Measurements from ENCODE around the gene ZNF215. TPM values are rescaled to one million over a fixed set of nuclear protein-coding genes. Genes with fewer than 3 reads are reported as not detected.

Gene ZNF215
- total RNA-seq, 1 experiment from 2014 or later = 15.8 TPM

GRCh38 chr11:6919698-6920097, 6.5 kb upstream of the ZNF215 start:
- Mint-ChIP-seq H3K4me1 (no peaks in the 10 kb centered on the region), H3K27ac (no peak overlapping the region), H3K9me3 (peaks cover 8% of the 10 kb centered on the region), H3K36me3 (no peaks in the 10 kb centered on the region), H3K4me3 (no peak overlapping the region), H3K27me3 (ENCODE audit: low read depth) (no peaks in the 10 kb centered on the region; the same call in 1 of the 2 replicates)
- DNase-seq (ENCODE audit: low spot score) (no peak), ATAC-seq (no peak)
- ChIA-PET CTCF (no interaction called here), POLR2A (no interaction called here)
- TF ChIP-seq CREM (CRISPR knock-in tag; IDR thresholded peaks at IDR 0.05) (no peak), JAZF1 (CRISPR knock-in tag; IDR thresholded peaks at IDR 0.05) (no peak), GTF2I (CRISPR knock-in tag; conservative IDR thresholded peaks at IDR 0.05) (0 out of 2 replicates have a peak, but pooled peaks have one; percentile 28), FOXK1 (CRISPR knock-in tag; IDR thresholded peaks at IDR 0.05) (no peak)
- TF ChIP-seq, protein P1, sequence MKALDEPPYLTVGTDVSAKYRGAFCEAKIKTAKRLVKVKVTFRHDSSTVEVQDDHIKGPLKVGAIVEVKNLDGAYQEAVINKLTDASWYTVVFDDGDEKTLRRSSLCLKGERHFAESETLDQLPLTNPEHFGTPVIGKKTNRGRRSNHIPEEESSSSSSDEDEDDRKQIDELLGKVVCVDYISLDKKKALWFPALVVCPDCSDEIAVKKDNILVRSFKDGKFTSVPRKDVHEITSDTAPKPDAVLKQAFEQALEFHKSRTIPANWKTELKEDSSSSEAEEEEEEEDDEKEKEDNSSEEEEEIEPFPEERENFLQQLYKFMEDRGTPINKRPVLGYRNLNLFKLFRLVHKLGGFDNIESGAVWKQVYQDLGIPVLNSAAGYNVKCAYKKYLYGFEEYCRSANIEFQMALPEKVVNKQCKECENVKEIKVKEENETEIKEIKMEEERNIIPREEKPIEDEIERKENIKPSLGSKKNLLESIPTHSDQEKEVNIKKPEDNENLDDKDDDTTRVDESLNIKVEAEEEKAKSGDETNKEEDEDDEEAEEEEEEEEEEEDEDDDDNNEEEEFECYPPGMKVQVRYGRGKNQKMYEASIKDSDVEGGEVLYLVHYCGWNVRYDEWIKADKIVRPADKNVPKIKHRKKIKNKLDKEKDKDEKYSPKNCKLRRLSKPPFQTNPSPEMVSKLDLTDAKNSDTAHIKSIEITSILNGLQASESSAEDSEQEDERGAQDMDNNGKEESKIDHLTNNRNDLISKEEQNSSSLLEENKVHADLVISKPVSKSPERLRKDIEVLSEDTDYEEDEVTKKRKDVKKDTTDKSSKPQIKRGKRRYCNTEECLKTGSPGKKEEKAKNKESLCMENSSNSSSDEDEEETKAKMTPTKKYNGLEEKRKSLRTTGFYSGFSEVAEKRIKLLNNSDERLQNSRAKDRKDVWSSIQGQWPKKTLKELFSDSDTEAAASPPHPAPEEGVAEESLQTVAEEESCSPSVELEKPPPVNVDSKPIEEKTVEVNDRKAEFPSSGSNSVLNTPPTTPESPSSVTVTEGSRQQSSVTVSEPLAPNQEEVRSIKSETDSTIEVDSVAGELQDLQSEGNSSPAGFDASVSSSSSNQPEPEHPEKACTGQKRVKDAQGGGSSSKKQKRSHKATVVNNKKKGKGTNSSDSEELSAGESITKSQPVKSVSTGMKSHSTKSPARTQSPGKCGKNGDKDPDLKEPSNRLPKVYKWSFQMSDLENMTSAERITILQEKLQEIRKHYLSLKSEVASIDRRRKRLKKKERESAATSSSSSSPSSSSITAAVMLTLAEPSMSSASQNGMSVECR (CRISPR knock-in tag; IDR thresholded peaks at IDR 0.05; ENCODE audit: borderline replicate concordance) = no peak

- CTCF ChIA-PET = interaction anchor here (1.7 kb wide), 1 partner anchor 108 kb away, joined by 5 read pairs; no protein-coding TSS in a partner anchor
- peaks cover 8% of the 10 kb centered on the region for H3K9me3 Mint-ChIP-seq
Observed at GRCh38 chr11:6920702-6921101, 5.5 kb upstream of the ZNF215 start, which contains the start of gene OR2D3. TSS of gene OR2D3 (plus strand) at chr11:6921002. CDS start at chr11:6921002, 0 bp downstream.

GRCh38 chr11:6925007-6925577, 1.1 kb upstream of the ZNF215 start:
- Mint-ChIP-seq H3K27ac (no peak overlapping the region), H3K27me3 (ENCODE audit: low read depth) (no peaks in the 10 kb centered on the region; the same call in 1 of the 2 replicates), H3K36me3 (no peaks in the 10 kb centered on the region), H3K4me1 (peaks cover 31% of the 10 kb centered on the region), H3K4me3 (no peak overlapping the region), H3K9me3 (no peaks in the 10 kb centered on the region)
- CTCF ChIA-PET = interaction anchor here (1.5 to 4.7 kb wide), 2 partner anchors 113 to 219 kb away, joined by 3 to 22 read pairs; no protein-coding TSS in a partner anchor
- ATAC-seq (no peak), DNase-seq (ENCODE audit: low spot score) (no peak)
- TF ChIP-seq HMGA2 (CRISPR knock-in tag; IDR thresholded peaks at IDR 0.05) = 0 out of 2 replicates have a peak, but pooled peaks have one; percentile 6
- no peak for TF ChIP-seq GRHL2 (CRISPR knock-in tag; IDR thresholded peaks at IDR 0.05; ENCODE audit: insufficient replicate concordance, severe bottlenecking)
- POLR2A ChIA-PET = no interaction called here

More at GRCh38 chr11:6920702-6921101, 5.5 kb upstream of the ZNF215 start, which contains the start of gene OR2D3:
- no peak for ATAC-seq
- no peaks in the 10 kb centered on the region for H3K36me3 Mint-ChIP-seq
- H3K4me3 Mint-ChIP-seq = no peak within 1 kb of the TSS
- POLR2A ChIA-PET = no interaction called here
- H3K27me3 Mint-ChIP-seq (ENCODE audit: low read depth) = no peaks in the 10 kb centered on the region; the same call in 1 of the 2 replicates
- no peak for DNase-seq (ENCODE audit: low spot score)
- H3K4me1 Mint-ChIP-seq = peaks cover 3% of the 10 kb centered on the region
- TF ChIP-seq STAT6 (CRISPR knock-in tag; conservative IDR thresholded peaks at IDR 0.05; ENCODE audit: low read depth) = no peak
- TF ChIP-seq ESRRA (CRISPR knock-in tag; IDR thresholded peaks at IDR 0.05; ENCODE audit: borderline replicate concordance) = no peak
- TF ChIP-seq ZNF232 (CRISPR knock-in tag; IDR thresholded peaks at IDR 0.05) = no peak
- TF ChIP-seq ZNF121 (CRISPR knock-in tag; IDR thresholded peaks at IDR 0.05) = no peak
- no peak for TF ChIP-seq ZNF263 (CRISPR knock-in tag; IDR thresholded peaks at IDR 0.05; ENCODE audit: low read depth)
- no peak for TF ChIP-seq OVOL2 (CRISPR knock-in tag; IDR thresholded peaks at IDR 0.05; ENCODE audit: borderline replicate concordance)
- H3K27ac Mint-ChIP-seq = no peak within 1 kb of the TSS

All from WTC11 (cell line).